Ovary (tissue), 3 donors: ENCODE data around the gene AZI2.

Experiments
- EP300 ChIP-seq: sonication (generic); formaldehyde crosslinking; IDR thresholded peaks from one replicate; pipeline ENCODE4 v1.6.1; 2017; ENCODE audit warnings: antibody characterized with exemption
- TF ChIP-seq, protein P1 (sequence below), 3 donors: fragments of 450-650 bp in 2 of 3; fragments of 200-600 bp in 1 of 3; IDR thresholded peaks; one replicate each; pipeline versions ENCODE4 v1.5.1 to v1.8.0; 2016 to 2022; ENCODE audit warnings: antibody characterized with exemption in 3 of 3, mild to moderate bottlenecking in 1 of 3
- donor health status: DM: no; HTN: no; CAD: no.

DNA sequence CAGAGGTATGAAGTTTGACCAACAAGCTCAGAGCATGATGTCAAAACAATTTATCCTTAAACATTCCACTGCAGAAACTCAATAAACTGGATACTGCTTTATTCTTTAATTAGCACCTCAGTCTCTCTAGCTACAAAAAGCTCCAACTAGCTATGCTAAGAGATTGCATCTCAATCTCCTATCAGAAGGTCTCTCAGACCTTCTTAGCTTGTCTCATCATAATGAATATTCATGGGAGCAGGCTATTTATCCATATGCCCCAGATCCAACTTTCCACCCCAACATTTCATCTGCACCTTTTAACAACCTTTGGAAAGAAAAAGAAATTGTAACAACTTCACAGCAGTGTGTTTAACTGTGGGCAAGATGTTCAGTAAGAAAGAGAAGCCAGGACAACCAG, 11.4 kb downstream of the AZI2 start:
- TF ChIP-seq, protein P1, sequence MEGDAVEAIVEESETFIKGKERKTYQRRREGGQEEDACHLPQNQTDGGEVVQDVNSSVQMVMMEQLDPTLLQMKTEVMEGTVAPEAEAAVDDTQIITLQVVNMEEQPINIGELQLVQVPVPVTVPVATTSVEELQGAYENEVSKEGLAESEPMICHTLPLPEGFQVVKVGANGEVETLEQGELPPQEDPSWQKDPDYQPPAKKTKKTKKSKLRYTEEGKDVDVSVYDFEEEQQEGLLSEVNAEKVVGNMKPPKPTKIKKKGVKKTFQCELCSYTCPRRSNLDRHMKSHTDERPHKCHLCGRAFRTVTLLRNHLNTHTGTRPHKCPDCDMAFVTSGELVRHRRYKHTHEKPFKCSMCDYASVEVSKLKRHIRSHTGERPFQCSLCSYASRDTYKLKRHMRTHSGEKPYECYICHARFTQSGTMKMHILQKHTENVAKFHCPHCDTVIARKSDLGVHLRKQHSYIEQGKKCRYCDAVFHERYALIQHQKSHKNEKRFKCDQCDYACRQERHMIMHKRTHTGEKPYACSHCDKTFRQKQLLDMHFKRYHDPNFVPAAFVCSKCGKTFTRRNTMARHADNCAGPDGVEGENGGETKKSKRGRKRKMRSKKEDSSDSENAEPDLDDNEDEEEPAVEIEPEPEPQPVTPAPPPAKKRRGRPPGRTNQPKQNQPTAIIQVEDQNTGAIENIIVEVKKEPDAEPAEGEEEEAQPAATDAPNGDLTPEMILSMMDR (IDR thresholded peaks at IDR 0.05), result no peak
- TF ChIP-seq EP300, result no peak
